Measurements from ENCODE around the gene ZNF547.
A peak's percentile ranks its signal among the peaks of the same experiment; 100 is the strongest.

The ZNF547 gene

DNA sequence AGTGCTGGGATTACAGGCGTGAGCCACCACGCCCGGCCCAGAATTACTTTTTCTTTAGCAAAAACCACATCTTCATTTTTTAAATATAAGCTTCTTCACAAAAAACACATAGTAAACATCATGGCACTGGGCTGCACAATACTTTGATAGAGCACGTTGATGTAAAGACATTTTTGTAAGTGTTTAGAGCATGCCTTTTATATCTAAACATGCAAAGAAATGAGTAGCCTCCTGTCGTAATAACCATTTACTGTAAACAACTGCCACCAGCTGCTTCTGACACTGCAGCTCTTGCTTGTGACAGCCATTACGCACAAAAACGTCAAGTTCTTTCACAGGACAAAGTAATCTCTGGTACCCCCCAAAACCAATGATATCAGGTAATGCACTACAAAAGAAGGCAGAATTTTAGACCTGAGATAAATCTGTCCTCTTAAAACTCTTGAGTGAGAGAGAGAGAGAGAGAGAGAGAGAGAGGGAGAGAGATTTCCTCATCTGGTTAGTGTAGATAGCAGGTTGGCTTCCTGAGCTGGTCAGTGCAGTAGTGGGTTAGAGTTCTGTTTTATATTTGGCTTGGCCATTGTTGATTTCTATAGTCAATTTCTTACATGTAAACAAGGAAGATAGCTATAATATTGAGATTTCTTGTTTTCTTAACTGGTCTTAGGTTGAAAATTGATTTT, 19.6 kb downstream of the ZNF547 start:
- TF ChIP-seq CTCF (conservative IDR thresholded peaks at IDR 0.05; ENCODE audit: low read depth, low read length), result no peak
- H3K4me3 ChIP-seq (ENCODE audit: low read length), result no peak overlapping the region
- DNase-seq (ENCODE audit: low read depth), result no peak

GRCh38 chr19:57389194-57389729, 25.9 kb downstream of the ZNF547 start:
- DNase-seq (ENCODE audit: low read depth), result no peak
- H3K4me3 ChIP-seq (ENCODE audit: low read length), result peak overlapping the region; percentile 96
- TF ChIP-seq CTCF (conservative IDR thresholded peaks at IDR 0.05; ENCODE audit: low read depth, low read length), result no peak

GRCh38 chr19:57389730-57390598, 26.6 kb downstream of the ZNF547 start, which contains the start of gene ZNF548:
Gene ZNF548 (plus strand): TSS chr19:57389854. CDS start chr19:57390100, 246 bp downstream.
- DNase-seq (ENCODE audit: low read depth), result peak; percentile 96
- peak; percentile 22 for TF ChIP-seq CTCF (conservative IDR thresholded peaks at IDR 0.05; ENCODE audit: low read depth, low read length)
- H3K4me3 ChIP-seq (ENCODE audit: low read length), result peak within 1 kb of the TSS; percentile 96

DNA sequence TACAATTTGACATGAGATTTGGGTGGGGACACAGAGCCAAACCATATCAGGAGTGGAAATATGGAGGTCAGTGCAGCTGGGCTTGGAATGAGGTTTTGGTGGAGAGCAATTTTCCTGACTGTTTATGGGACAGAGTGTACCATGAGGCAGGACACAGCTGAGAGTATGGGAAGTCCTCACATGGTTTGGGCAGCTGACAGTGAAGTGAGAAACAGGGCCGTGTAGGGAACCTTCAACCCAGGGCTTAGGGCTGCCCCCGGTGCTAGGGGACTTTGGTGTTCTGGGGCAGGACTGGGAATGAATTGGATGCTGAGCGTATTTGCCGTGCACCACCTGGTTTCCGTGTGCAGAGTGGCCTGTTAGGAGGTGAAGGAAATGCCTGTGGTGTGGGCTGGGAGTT, 32.4 kb downstream of the ZNF547 start:
- TF ChIP-seq CTCF (conservative IDR thresholded peaks at IDR 0.05; ENCODE audit: low read depth, low read length), result no peak
- no peak for DNase-seq (ENCODE audit: low read depth)
- H3K4me3 ChIP-seq (ENCODE audit: low read length), result no peak overlapping the region

GRCh38 chr19:57398868-57399267, 35.5 kb downstream of the ZNF547 start:
- no peak for TF ChIP-seq CTCF (conservative IDR thresholded peaks at IDR 0.05; ENCODE audit: low read depth, low read length)
- no peak overlapping the region for H3K4me3 ChIP-seq (ENCODE audit: low read length)
- DNase-seq (ENCODE audit: low read depth), result no peak

DNA sequence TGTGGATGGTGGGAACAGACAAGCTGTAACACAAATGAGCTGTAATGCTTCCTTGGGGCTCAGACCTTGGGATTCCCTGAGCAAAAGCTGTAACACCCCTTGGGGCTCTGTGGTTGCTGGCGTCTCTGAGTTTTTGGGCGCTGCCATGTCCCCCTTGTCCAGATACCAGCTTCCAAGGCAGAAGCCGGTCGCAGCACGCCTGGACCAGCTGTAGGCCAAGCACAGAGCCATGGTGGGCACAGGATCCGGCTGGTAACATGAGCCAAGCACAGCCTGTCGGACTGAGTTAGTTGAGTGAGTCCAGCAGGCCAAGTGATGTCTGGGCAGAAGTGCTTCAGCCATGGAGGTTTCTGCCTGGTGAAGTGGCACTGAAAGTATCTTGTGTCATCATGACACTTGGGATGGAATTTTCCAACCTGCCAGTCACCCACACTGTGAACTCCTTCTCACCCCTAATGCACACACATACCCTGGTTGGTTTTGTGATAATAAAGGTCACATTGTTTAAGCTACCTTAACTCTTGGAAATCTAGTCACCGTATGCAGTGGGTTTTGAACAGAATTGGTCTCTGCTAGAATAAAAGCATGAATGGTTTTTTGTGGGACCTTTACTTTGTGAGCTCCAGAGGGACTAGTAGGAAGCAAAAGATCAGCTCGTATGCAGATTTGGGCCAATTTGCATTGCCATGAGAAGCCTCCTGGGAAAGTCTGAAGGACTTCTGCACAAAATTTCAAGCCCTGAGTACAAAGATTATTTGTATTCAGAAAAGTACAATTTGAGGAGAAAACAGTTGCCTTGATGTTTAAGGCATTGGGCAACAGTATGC, 40.6 kb downstream of the ZNF547 start:
- no peak for DNase-seq (ENCODE audit: low read depth)
- TF ChIP-seq CTCF (conservative IDR thresholded peaks at IDR 0.05; ENCODE audit: low read depth, low read length), result no peak
- H3K4me3 ChIP-seq (ENCODE audit: low read length), result no peak overlapping the region
